K562 (cell line): ENCODE data around the gene SCRN2. TPM values are rescaled to one million over a fixed set of nuclear protein-coding genes. Genes with fewer than 3 reads are reported as not detected.

Source experiments
- ATAC-seq: fragments of 200-7000 bp; cut with Tn5 transposase; 3 replicates; pipeline ENCODE4 v1.9.1; 2020; ENCODE audit warnings: moderate library complexity
- BruUV-seq: library from RNA; stranded (reverse); fragments of 400-500 nt; replicated peaks from 2 replicates; lab custom pipeline; 2021; lab: Mats Ljungman, UMichigan
- CTCF ChIA-PET: fragments of 300-600 bp; formaldehyde crosslinking; extraction: SDS; loops from one replicate; lab custom pipeline; 2021; ENCODE audit warnings: low intra/inter-chr PET ratio; lab: Yijun Ruan, JAX
- POLR2A ChIA-PET: fragments of 300-600, 350-650 bp; sonication (Branson Sonifier 250); formaldehyde crosslinking; extraction: SDS; loops from one replicate; lab custom pipeline; 2021; ENCODE audit warnings: antibody characterized with exemption, inconsistent platforms; lab: Yijun Ruan, JAX
- DNase-seq, 4 experiments: peaks; one replicate each; pipeline versions ENCODE4 v3.0.0 to v3.0.0-alpha.2; 2011 to 2018; ENCODE audit warnings: low spot score in 3 of 4, mixed read lengths in 3 of 4; ENCODE audit errors: extremely low read depth in 1 of 4
- FAIRE-seq: peaks from 2 replicates; lab custom pipeline; 2011; peaks lifted over from hg19 to GRCh38; lab: Jason Lieb, UNC
- H2AFZ ChIP-seq: 2 replicates; pipeline ENCODE4 v1.6.0; 2011; ENCODE audit warnings: low read depth, low read length, control low read depth, inconsistent platforms
- H3K27ac ChIP-seq: fragments of 200-600 bp; 3 replicates; pipeline ENCODE4 v1.8.0; 2011; ENCODE audit warnings: low read depth, mild to moderate bottlenecking, control low read depth, inconsistent platforms, low read length, moderate library complexity, mixed read lengths; ENCODE audit errors: extremely low read depth
- H3K27me3 ChIP-seq, 2 experiments: fragments of 300-600 bp in 1 of 2; 2 replicates in 1 of 2; 3 replicates in 1 of 2; pipeline versions ENCODE4 v1.6.0 to v1.8.0; 2011; ENCODE audit warnings: inconsistent platforms in 2 of 2, low read length in 2 of 2, mild to moderate bottlenecking in 1 of 2, mixed read lengths in 1 of 2, moderate library complexity in 1 of 2; ENCODE audit not compliant: control insufficient read depth in 2 of 2, insufficient read depth in 2 of 2
- H3K36me3 ChIP-seq: fragments of 300-600 bp; 3 replicates; pipeline ENCODE4 v1.8.0; 2011; ENCODE audit warnings: mild to moderate bottlenecking, low read length, inconsistent platforms; ENCODE audit not compliant: control insufficient read depth, insufficient read depth
- H3K4me1 ChIP-seq, 2 experiments: fragments of 200-600 bp in 1 of 2; replicated peaks in 1 of 2; 2 replicates in 1 of 2; 3 replicates in 1 of 2; pipeline versions ENCODE4 v1.5.1 to v1.8.0; 2011; ENCODE audit warnings: inconsistent platforms in 2 of 2, low read length in 2 of 2, mild to moderate bottlenecking in 1 of 2, mixed read lengths in 1 of 2, moderate library complexity in 1 of 2; ENCODE audit not compliant: control insufficient read depth in 2 of 2, insufficient read depth in 2 of 2
- H3K4me2 ChIP-seq: 2 replicates; pipeline ENCODE4 v1.6.1; 2011; ENCODE audit warnings: low read length, control low read depth, inconsistent platforms, mixed read lengths; ENCODE audit not compliant: insufficient read depth
- H3K4me3 ChIP-seq: fragments of 200-600 bp; sonication (generic), shearing (Covaris generic); 2 replicates; pipeline ENCODE4 v1.5.1; 2016; ENCODE audit warnings: control low read depth, inconsistent platforms
- H3K79me2 ChIP-seq: fragments of 200-600 bp; 3 replicates; pipeline ENCODE4 v1.8.0; 2011; ENCODE audit warnings: low read length, inconsistent platforms; ENCODE audit not compliant: control insufficient read depth, insufficient read depth
- H3K9ac ChIP-seq, 2 experiments: 2 replicates each; pipeline versions ENCODE4 v1.6.0 to v1.6.1; 2011; ENCODE audit warnings: low read depth in 2 of 2, low read length in 2 of 2, control low read depth in 1 of 2, inconsistent platforms in 1 of 2, mild to moderate bottlenecking in 1 of 2, mixed read lengths in 1 of 2; ENCODE audit not compliant: insufficient read depth in 1 of 2
- H3K9me1 ChIP-seq: one replicate; pipeline ENCODE4 v1.6.0; 2011; ENCODE audit warnings: inconsistent platforms, mild to moderate bottlenecking, low read length, moderate library complexity; ENCODE audit not compliant: control insufficient read depth, insufficient read depth
- H3K9me3 ChIP-seq: replicated peaks from 2 replicates; pipeline ENCODE4 v1.5.1; 2011; ENCODE audit warnings: low read depth, low read length, inconsistent platforms; ENCODE audit not compliant: control insufficient read depth, insufficient read depth
- H4K20me1 ChIP-seq: replicated peaks from 2 replicates; pipeline ENCODE4 v1.6.1; 2011; ENCODE audit warnings: low read length, inconsistent platforms, mixed read lengths; ENCODE audit not compliant: control insufficient read depth, insufficient read depth
- CHD2 ChIP-seq: IDR thresholded peaks from 2 replicates; pipeline ENCODE4 v1.6.1; 2011; ENCODE audit warnings: low read depth, low read length
- FOXK1 ChIP-seq: sonication (generic); formaldehyde crosslinking; IDR thresholded peaks from 2 replicates; pipeline ENCODE4 v1.8.0; 2022; ENCODE audit warnings: missing genetic modification reagents, mild to moderate bottlenecking, borderline replicate concordance
- ILK ChIP-seq: fragments of 450-650 bp; IDR thresholded peaks from 2 replicates; pipeline ENCODE4 v1.6.1; 2016; ENCODE audit warnings: missing genetic modification characterization, low read depth, mild to moderate bottlenecking, missing compliant biosample characterization, moderate library complexity, borderline replicate concordance
- MTF1 ChIP-seq: fragments of 250-450 bp; sonication (Bioruptor Pico); IDR thresholded peaks from 2 replicates; pipeline ENCODE4 v1.9.0; 2021; ENCODE audit warnings: moderate library complexity, mild to moderate bottlenecking, inconsistent platforms, borderline replicate concordance
- MXI1 ChIP-seq: IDR thresholded peaks from 2 replicates; pipeline ENCODE4 v1.6.1; 2011; ENCODE audit warnings: low read depth, mild to moderate bottlenecking, improper control_type of control experiment, low read length
- PYGO2 ChIP-seq: fragments of 450-650 bp; IDR thresholded peaks from 2 replicates; pipeline ENCODE4 v1.6.1; 2016; ENCODE audit warnings: mild to moderate bottlenecking, missing genetic modification characterization, moderate library complexity, missing compliant biosample characterization
- RFX1 ChIP-seq: fragments of 450-650 bp; IDR thresholded peaks from 2 replicates; pipeline ENCODE4 v1.6.1; 2016; ENCODE audit warnings: mild to moderate bottlenecking, moderate library complexity
- ZZZ3 ChIP-seq: fragments of 450-650 bp; IDR thresholded peaks from 2 replicates; pipeline ENCODE4 v1.6.1; 2016; ENCODE audit warnings: antibody characterized with exemption, mild to moderate bottlenecking, moderate library complexity
- WGBS: fragments of 100-300 bp; shearing (Covaris generic); methylation state at CpG from one replicate; pipeline ENCODE4 v1.1.6; 2016; ENCODE audit warnings: low coverage, mixed read lengths; ENCODE audit not compliant: insufficient coverage; ENCODE audit errors: missing lambda C conversion rate; 5-methylcytosine and 5-hydroxymethylcytosine counted together
- in situ Hi-C: fragments of 300-500 bp; cut with MboI; formaldehyde crosslinking; loops from 4 replicates; pipeline ENCODE4 v1.15.0; 2018; ENCODE audit warnings: inconsistent platforms, mixed read lengths
- intact Hi-C: fragments of 100-400 bp; cut with micrococcal nuclease; formaldehyde crosslinking; loops from 2 replicates; pipeline ENCODE4 v1.14.2; 2022
- polyA plus RNA-seq, 8 experiments: library from polyadenylated mRNA; depleted of rRNA in 4 of 8; stranded (reverse) in 5 of 8; unstranded in 3 of 8; fragments of >200 nt; fragmentation: Nextera tagmentation in 2 of 8; fragmentation: Illumina TruSeq in 1 of 8; extraction: Ambion mirVana in 2 of 8; extraction: Trizol in 1 of 8; gene quantifications; 2 replicates each; pipeline versions ENCODE4 v1.2.1 to v1.2.3, GENCODE V29; 2011 to 2014; ENCODE audit warnings: inconsistent platforms in 1 of 8, missing spikeins in 1 of 8
- total RNA-seq, 7 experiments: library from RNA; depleted of rRNA in 6 of 7; stranded (reverse); fragments of >200 nt in 6 of 7; fragmentation: Illumina TruSeq in 2 of 7; extraction: Trizol in 2 of 7; gene quantifications; 2 replicates each; pipeline versions ENCODE4 v1.2.1 to v1.2.3, GENCODE V29; 2011 to 2021; ENCODE audit warnings: low replicate concordance in 1 of 7
- TF ChIP-seq, protein P1 (sequence below): sonication (generic); formaldehyde crosslinking; IDR thresholded peaks from 2 replicates; pipeline ENCODE4 v1.8.0; 2022; ENCODE audit warnings: mild to moderate bottlenecking, low read depth, missing genetic modification reagents

The SCRN2 gene
- total and polyA plus RNA-seq, 9 of the 15 experiments (the other 6 are each of a cell fraction or from before 2014, with no cell fraction given), result 0.25 to 32.9 (median 13.6) TPM

DNA sequence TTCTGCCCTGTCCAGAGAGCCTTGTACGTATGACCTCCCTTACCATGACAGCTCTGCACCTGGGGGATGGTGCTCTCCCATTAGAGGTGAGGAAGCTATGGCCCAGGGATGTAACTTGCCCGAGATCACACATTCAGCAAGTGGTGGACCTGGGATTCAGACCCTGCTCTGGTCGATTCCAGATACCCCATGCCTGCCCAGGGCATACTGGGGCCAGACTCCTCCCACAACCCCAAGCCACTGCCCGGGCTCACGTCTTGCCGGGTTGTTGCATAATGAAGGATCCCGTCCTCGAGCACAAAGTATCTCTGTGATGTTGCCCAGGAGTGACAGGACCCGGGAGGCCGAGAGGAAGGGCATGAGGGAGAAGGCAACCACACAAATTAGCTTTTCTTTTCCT, 21.6 kb downstream of the SCRN2 start (continued):
- TF ChIP-seq, protein P1, sequence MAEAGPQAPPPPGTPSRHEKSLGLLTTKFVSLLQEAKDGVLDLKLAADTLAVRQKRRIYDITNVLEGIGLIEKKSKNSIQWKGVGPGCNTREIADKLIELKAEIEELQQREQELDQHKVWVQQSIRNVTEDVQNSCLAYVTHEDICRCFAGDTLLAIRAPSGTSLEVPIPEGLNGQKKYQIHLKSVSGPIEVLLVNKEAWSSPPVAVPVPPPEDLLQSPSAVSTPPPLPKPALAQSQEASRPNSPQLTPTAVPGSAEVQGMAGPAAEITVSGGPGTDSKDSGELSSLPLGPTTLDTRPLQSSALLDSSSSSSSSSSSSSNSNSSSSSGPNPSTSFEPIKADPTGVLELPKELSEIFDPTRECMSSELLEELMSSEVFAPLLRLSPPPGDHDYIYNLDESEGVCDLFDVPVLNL (CRISPR knock-in tag), result no peak
- TF ChIP-seq ILK, result no peak
- TF ChIP-seq MXI1, result no peak
- no peak for TF ChIP-seq PYGO2 (tag)
- TF ChIP-seq RFX1, result no peak
- TF ChIP-seq MTF1 (CRISPR knock-in tag), result no peak
- no peak for TF ChIP-seq FOXK1 (CRISPR knock-in tag)
- no peak for TF ChIP-seq ZZZ3

DNA sequence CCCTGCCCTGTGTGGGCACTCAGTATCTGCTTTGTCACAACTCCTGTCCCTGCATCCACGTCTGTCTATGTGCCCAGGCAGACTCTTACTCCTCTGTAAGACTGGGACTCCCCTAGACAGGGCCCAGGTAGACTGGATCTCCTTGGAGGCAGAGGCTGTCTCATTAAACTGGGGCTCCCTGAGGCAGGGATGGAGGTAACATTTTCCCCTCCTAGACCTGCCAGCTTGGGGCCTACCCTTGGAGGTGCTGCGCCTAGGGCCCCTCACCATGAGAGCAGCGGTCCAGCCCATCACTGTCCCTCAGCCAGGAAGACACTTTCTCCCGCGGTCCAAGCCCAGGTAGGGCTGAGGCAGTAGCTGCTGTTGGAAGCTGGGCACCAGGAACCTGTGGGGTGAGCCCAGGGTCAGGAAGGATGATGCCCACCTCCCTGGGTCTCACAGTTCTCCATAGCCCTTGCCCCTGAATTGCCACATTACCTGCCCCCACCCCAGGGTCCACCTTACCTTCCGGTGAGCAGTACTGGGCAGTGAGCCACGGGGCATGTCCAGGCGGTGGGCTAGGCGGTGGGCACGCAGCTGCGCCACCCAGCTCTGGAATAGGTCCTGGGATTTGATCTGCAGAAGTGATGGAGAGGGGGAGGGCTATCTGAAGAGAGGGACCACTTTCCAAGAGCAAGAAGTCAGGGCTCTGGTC, 22.9 kb downstream of the SCRN2 start:
- no TSS peak for BruUV-seq
- no peak overlapping the region for H2AFZ ChIP-seq
- no peak for ATAC-seq
- H3K27me3 ChIP-seq, result no peaks in the 10 kb centered on the region
- H3K4me1 ChIP-seq, result peaks cover 13 to 32% of the 10 kb centered on the region in 2 experiments
- no peaks in the 10 kb centered on the region for H4K20me1 ChIP-seq
- H3K4me3 ChIP-seq, result no peak overlapping the region
- FAIRE-seq, result no peak
- TF ChIP-seq CHD2, result no peak
- no peak for DNase-seq
- in situ Hi-C loops (no loop called here), intact Hi-C loops (no loop called here)
- 81% methylated on average over 11 of the region's 11 CpGs for WGBS
- H3K4me2 ChIP-seq, result no peak overlapping the region
- H3K9me3 ChIP-seq, result no peaks in the 10 kb centered on the region
- peaks cover 9% of the 10 kb centered on the region for H3K79me2 ChIP-seq
- H3K27ac ChIP-seq, result no peak overlapping the region
- no peaks in the 10 kb centered on the region for H3K9me1 ChIP-seq
- H3K9ac ChIP-seq, result peak overlapping the region in 1 of 2 experiments; percentile 20; a peak in 1 of 4 replicates
- peaks cover 43% of the 10 kb centered on the region; the same call in 2 of the 3 replicates for H3K36me3 ChIP-seq
- CTCF ChIA-PET, result interaction anchor here (0.6 kb wide), 1 partner anchor 188 kb away, joined by 3 read pairs; no protein-coding TSS in a partner anchor
- POLR2A ChIA-PET, result interaction anchor here (1.3 kb wide), 1 partner anchor 8 kb away, joined by 3 read pairs; no protein-coding TSS in a partner anchor
